H1 (cell line): ENCODE results near the gene ZNF396. TPM values are rescaled to one million over a fixed set of nuclear protein-coding genes. Genes with fewer than 3 reads are reported as not detected.

Source experiments
- CTCF ChIA-PET: fragments of 300-600 bp; sonication (Branson Sonifier 250); formaldehyde crosslinking; loops from one replicate; lab custom pipeline; 2021; ENCODE audit not compliant: partially characterized antibody; lab: Charles Lee
- POLR2A ChIA-PET: fragments of 300-600 bp; sonication (Branson Sonifier 250); formaldehyde crosslinking; loops from one replicate; lab custom pipeline; 2021; ENCODE audit warnings: inconsistent platforms; ENCODE audit not compliant: partially characterized antibody; lab: Charles Lee
- DNase-seq, 2 experiments: peaks; one replicate each; pipeline versions ENCODE4 v3.0.0 to v3.0.0-alpha.2; 2010 to 2022; ENCODE audit warnings: low spot score in 2 of 2, low read depth in 1 of 2, mixed read lengths in 1 of 2
- FAIRE-seq: peaks from 2 replicates; lab custom pipeline; 2011; peaks lifted over from hg19 to GRCh38; lab: Jason Lieb, UNC
- H2AFZ ChIP-seq: 2 replicates; pipeline ENCODE4 v1.8.1; 2012; ENCODE audit warnings: low read length, inconsistent platforms
- H2AK5ac ChIP-seq: 2 replicates; pipeline ENCODE4 v1.6.1; 2013; ENCODE audit warnings: low read depth, low read length
- H2BK120ac ChIP-seq: replicated peaks from 2 replicates; pipeline ENCODE3; 2013; ENCODE audit warnings: low read depth, low read length, inconsistent platforms
- H2BK12ac ChIP-seq: 2 replicates; pipeline ENCODE4 v1.6.1; 2013; ENCODE audit warnings: low read depth, low read length
- H2BK15ac ChIP-seq: 2 replicates; pipeline ENCODE4 v1.6.1; 2013; ENCODE audit warnings: low read length
- H2BK20ac ChIP-seq: 2 replicates; pipeline ENCODE4 v1.6.1; 2013; ENCODE audit warnings: low read length
- H2BK5ac ChIP-seq: 2 replicates; pipeline ENCODE4 v1.6.1; 2013; ENCODE audit warnings: low read depth, low read length
- H3K14ac ChIP-seq: 2 replicates; pipeline ENCODE4 v1.6.1; 2013; ENCODE audit warnings: inconsistent platforms; ENCODE audit not compliant: insufficient read length
- H3K18ac ChIP-seq: 2 replicates; pipeline ENCODE4 v1.6.1; 2013; ENCODE audit warnings: low read length; ENCODE audit errors: extremely low read depth
- H3K23ac ChIP-seq: 2 replicates; pipeline ENCODE4 v1.6.1; 2013; ENCODE audit warnings: inconsistent platforms; ENCODE audit not compliant: insufficient read length
- H3K23me2 ChIP-seq: 2 replicates; pipeline ENCODE4 v1.6.1; 2013; ENCODE audit warnings: low read depth, low read length
- H3K27ac ChIP-seq: 2 replicates; pipeline ENCODE4 v1.6.1; 2011; ENCODE audit warnings: low read depth, low read length, inconsistent platforms
- H3K27me3 ChIP-seq, 4 experiments: replicated peaks in 1 of 4; 1 replicate in 1 of 4; 2 replicates in 3 of 4; pipeline versions ENCODE4 v1.6.1 to v1.8.1; 2011 to 2013; ENCODE audit warnings: low read length in 3 of 4, mild to moderate bottlenecking in 3 of 4, inconsistent platforms in 2 of 4, mixed read lengths in 2 of 4, moderate library complexity in 1 of 4; ENCODE audit not compliant: control insufficient read depth in 3 of 4, insufficient read depth in 3 of 4; ENCODE audit errors: extremely low read depth in 1 of 4
- H3K36me3 ChIP-seq, 4 experiments: 2 replicates each; pipeline versions ENCODE4 v1.6.1 to v1.8.1; 2011 to 2013; ENCODE audit warnings: mild to moderate bottlenecking in 4 of 4, low read length in 3 of 4, moderate library complexity in 2 of 4, control low read depth in 1 of 4, inconsistent platforms in 1 of 4; ENCODE audit not compliant: insufficient read depth in 4 of 4, control insufficient read depth in 2 of 4
- H3K4ac ChIP-seq: replicated peaks from 2 replicates; pipeline ENCODE3; 2013; ENCODE audit warnings: low read length, low read depth, mixed read lengths, inconsistent platforms; ENCODE audit not compliant: insufficient read length
- H3K4me1 ChIP-seq, 4 experiments: replicated peaks in 1 of 4; 1 replicate in 1 of 4; 2 replicates in 3 of 4; pipeline versions ENCODE4 v1.6.1 to v1.8.1; 2011 to 2013; ENCODE audit warnings: low read length in 3 of 4, inconsistent platforms in 2 of 4, mixed read lengths in 1 of 4; ENCODE audit not compliant: insufficient read depth in 4 of 4, control insufficient read depth in 3 of 4
- H3K4me2 ChIP-seq, 2 experiments: 2 replicates each; pipeline versions ENCODE4 v1.6.1 to v1.8.1; 2011 to 2013; ENCODE audit warnings: low read depth in 2 of 2, low read length in 2 of 2, control low read depth in 1 of 2, inconsistent platforms in 1 of 2, mild to moderate bottlenecking in 1 of 2; ENCODE audit not compliant: insufficient read depth in 1 of 2
- H3K4me3 ChIP-seq, 4 experiments: fragments of 200-600, 300-600 bp in 1 of 4; sonication (generic), shearing (Covaris generic), sonication (Bioruptor Twin) in 1 of 4; 2 replicates each; pipeline versions ENCODE4 v1.5.1 to v1.8.1; 2011 to 2016; ENCODE audit warnings: low read length in 4 of 4, low read depth in 3 of 4, control low read depth in 2 of 4, inconsistent platforms in 2 of 4, mild to moderate bottlenecking in 2 of 4, mixed read lengths in 1 of 4, moderate library complexity in 1 of 4; ENCODE audit not compliant: insufficient read depth in 2 of 4; ENCODE audit errors: extremely low read depth in 1 of 4
- H3K56ac ChIP-seq: replicated peaks from 2 replicates; pipeline ENCODE3; 2013; ENCODE audit warnings: low read depth, mild to moderate bottlenecking, mixed read lengths, low read length, inconsistent platforms; ENCODE audit not compliant: insufficient read length
- H3K79me1 ChIP-seq: 2 replicates; pipeline ENCODE4 v1.6.1; 2013; ENCODE audit warnings: low read depth, low read length, control low read depth
- H3K79me2 ChIP-seq, 2 experiments: 2 replicates each; pipeline versions ENCODE4 v1.6.1 to v1.8.1; 2012 to 2013; ENCODE audit warnings: low read length in 2 of 2, mild to moderate bottlenecking in 2 of 2, inconsistent platforms in 1 of 2; ENCODE audit not compliant: insufficient read depth in 2 of 2, control insufficient read depth in 1 of 2
- H3K9ac ChIP-seq, 4 experiments: replicated peaks in 1 of 4; 1 replicate in 1 of 4; 2 replicates in 3 of 4; pipeline versions ENCODE4 v1.6.1 to v1.8.1; 2011 to 2013; ENCODE audit warnings: low read depth in 3 of 4, low read length in 3 of 4, control low read depth in 2 of 4, mild to moderate bottlenecking in 2 of 4, moderate library complexity in 2 of 4, inconsistent platforms in 1 of 4; ENCODE audit errors: extremely low read depth in 1 of 4
- H3K9me3 ChIP-seq, 2 experiments: 2 replicates each; pipeline versions ENCODE4 v1.6.1 to v1.8.1; 2012 to 2013; ENCODE audit warnings: mild to moderate bottlenecking in 2 of 2, moderate library complexity in 2 of 2, control low read depth in 1 of 2, inconsistent platforms in 1 of 2, low read depth in 1 of 2, low read length in 1 of 2, mixed read lengths in 1 of 2; ENCODE audit not compliant: insufficient read depth in 2 of 2
- H4K20me1 ChIP-seq, 2 experiments: replicated peaks in 1 of 2; 2 replicates each; pipeline versions ENCODE3 to v1.8.1; 2011 to 2013; ENCODE audit warnings: inconsistent platforms in 2 of 2, low read length in 2 of 2, mild to moderate bottlenecking in 1 of 2; ENCODE audit not compliant: insufficient read depth in 2 of 2, control insufficient read depth in 1 of 2
- H4K5ac ChIP-seq: 2 replicates; pipeline ENCODE4 v1.6.1; 2013; ENCODE audit warnings: low read length, low read depth, mixed read lengths, inconsistent platforms; ENCODE audit not compliant: insufficient read length
- H4K8ac ChIP-seq: 2 replicates; pipeline ENCODE4 v1.8.0; 2013; ENCODE audit warnings: mild to moderate bottlenecking, moderate library complexity, low read length, inconsistent platforms; ENCODE audit not compliant: insufficient read depth; ENCODE audit errors: extremely low read depth
- H4K91ac ChIP-seq: replicated peaks from 2 replicates; pipeline ENCODE3; 2013; ENCODE audit warnings: low read length, mixed read lengths, inconsistent platforms; ENCODE audit not compliant: insufficient read length
- ASH2L ChIP-seq: fragments of 200-600, 300-600 bp; sonication (generic); IDR thresholded peaks from one replicate; pipeline ENCODE4 v1.7.1; 2017; ENCODE audit warnings: low read length
- FOSL1 ChIP-seq: IDR thresholded peaks from 2 replicates; pipeline ENCODE4 v1.6.1; 2011; ENCODE audit warnings: mild to moderate bottlenecking, low read depth, low read length, moderate library complexity; ENCODE audit not compliant: insufficient read depth
- POU5F1 ChIP-seq: IDR thresholded peaks from 2 replicates; pipeline ENCODE4 v1.6.1; 2011; ENCODE audit warnings: low read depth, mild to moderate bottlenecking, low read length, moderate library complexity
- RAD21 ChIP-seq, 2 experiments: IDR thresholded peaks in 1 of 2; conservative IDR thresholded peaks in 1 of 2; 2 replicates each; pipeline ENCODE4 v1.6.1; 2011; ENCODE audit warnings: low read depth in 2 of 2, low read length in 2 of 2, improper control_type of control experiment in 1 of 2, inconsistent platforms in 1 of 2, mild to moderate bottlenecking in 1 of 2, moderate library complexity in 1 of 2
- SIX5 ChIP-seq: IDR thresholded peaks from 2 replicates; pipeline ENCODE4 v1.6.1; 2011; ENCODE audit warnings: mild to moderate bottlenecking, low read depth, low read length
- WGBS, 2 experiments: shearing (Covaris generic) in 1 of 2; methylation state at CpG; one replicate each; pipeline versions ENCODE4 v1.1.6 to v1.1.7; 2013 to 2015; ENCODE audit warnings: low lambda C conversion rate in 2 of 2, mixed read lengths in 2 of 2, inconsistent platforms in 1 of 2, low coverage in 1 of 2, missing lambda C conversion rate in 1 of 2; ENCODE audit not compliant: insufficient replicate concordance in 2 of 2, insufficient coverage in 1 of 2, insufficient read length in 1 of 2; ENCODE audit errors: extremely low coverage in 1 of 2, missing lambda C conversion rate in 1 of 2; 5-methylcytosine and 5-hydroxymethylcytosine counted together
- polyA plus RNA-seq, 7 experiments: library from polyadenylated mRNA; depleted of rRNA in 3 of 7; stranded (reverse) in 5 of 7; unstranded in 2 of 7; fragments of >200 nt in 5 of 7; fragments of 200-250 nt in 2 of 7; gene quantifications; 1 replicate in 5 of 7; 2 replicates in 1 of 7; 4 replicates in 1 of 7; pipeline versions ENCODE4 v1.2.1 to v1.2.3, GENCODE V29; 2011 to 2013; ENCODE audit warnings: missing spikeins in 2 of 7, mixed read lengths in 2 of 7
- total RNA-seq: library from RNA; stranded (reverse); fragmentation: NEBNext Ultra II Directional; extraction: Animal tissue kit (Norgen Biotek cat#: 25700); gene quantifications from 2 replicates; pipeline ENCODE4 v1.2.1, GENCODE V29; 2021

The ZNF396 gene
- total and polyA plus RNA-seq, 2 of the 8 experiments (the other 6 are each of a cell fraction or from before 2014, with no cell fraction given), result 0.44 to 0.74 TPM

GRCh38 chr18:35345950-35346349 lies 31.2 kb downstream of the ZNF396 start:
- 86% methylated on average over 1 of the region's 1 CpG; no CpG with 5 or more reads in 1 of the 2 experiments for WGBS, 2 experiments
- no peak overlapping the region for H2BK120ac ChIP-seq
- CTCF ChIA-PET, result interaction anchor here (1.0 to 3.5 kb wide), 2 partner anchors 9 to 40 kb away, joined by 4 to 18 read pairs; no protein-coding TSS in a partner anchor
- TF ChIP-seq RAD21 (IDR thresholded peaks at IDR 0.05 in 1 of 2, conservative IDR thresholded peaks at IDR 0.05 in 1 of 2; ENCODE audit: low read depth in 2 of 2, low read length in 2 of 2), result no peak
- TF ChIP-seq SIX5, result no peak
- no peak for TF ChIP-seq ASH2L
- TF ChIP-seq FOSL1, result no peak
- TF ChIP-seq POU5F1, result no peak

More at GRCh38 chr18:35345950-35346349, 31.2 kb downstream of the ZNF396 start:
- H2AK5ac ChIP-seq, result no peak overlapping the region
- H2BK20ac ChIP-seq, result no peak overlapping the region
- H3K27ac ChIP-seq, result no peak overlapping the region
- no peak overlapping the region for H4K5ac ChIP-seq
- 0 out of 2 replicates have a peak, but pooled peaks cover 7% of the 10 kb centered on the region for H3K23me2 ChIP-seq
- peaks cover 0 to 5% (median 0%) of the 10 kb centered on the region in 4 experiments; a peak in 2 of 8 replicates for H3K36me3 ChIP-seq
- peaks cover 20 to 29% of the 10 kb centered on the region in 2 experiments for H3K79me2 ChIP-seq
- no peak overlapping the region; the same call in 1 of the 2 replicates for H2AFZ ChIP-seq
- FAIRE-seq (no peak), DNase-seq (no peak)
- H3K23ac ChIP-seq, result no peak overlapping the region
- H3K4me3 ChIP-seq, result no peak overlapping the region
- no peak overlapping the region for H3K9ac ChIP-seq
- H4K91ac ChIP-seq, result no peak overlapping the region
- H3K27me3 ChIP-seq, result no peaks in the 10 kb centered on the region
- H2BK15ac ChIP-seq, result no peak overlapping the region
- no peak overlapping the region for H3K4me2 ChIP-seq
- no peaks in the 10 kb centered on the region for H3K9me3 ChIP-seq
- no peak overlapping the region for H3K18ac ChIP-seq
- no peak overlapping the region for H3K14ac ChIP-seq
- H3K4me1 ChIP-seq, result peaks cover 0 to 5% (median 1%) of the 10 kb centered on the region in 4 experiments; a peak in 3 of 7 replicates
- H4K20me1 ChIP-seq, result peaks cover 6 to 13% of the 10 kb centered on the region in 2 experiments
- no peak overlapping the region for H3K4ac ChIP-seq
- POLR2A ChIA-PET, result interaction anchor here (1.3 to 2.7 kb wide), 5 partner anchors 10 to 106 kb away, joined by 4 to 20 read pairs (median 10); partner anchors contain the start of genes ZNF397 and ZSCAN30
- H3K56ac ChIP-seq, result no peak overlapping the region
- H2BK12ac ChIP-seq, result no peak overlapping the region
- 0 out of 2 replicates have a peak, but pooled peaks cover 2% of the 10 kb centered on the region for H3K79me1 ChIP-seq
- no peak overlapping the region for H2BK5ac ChIP-seq
- H4K8ac ChIP-seq, result no peak overlapping the region
